ENCODE measurements around the gene JTB.

DNA sequence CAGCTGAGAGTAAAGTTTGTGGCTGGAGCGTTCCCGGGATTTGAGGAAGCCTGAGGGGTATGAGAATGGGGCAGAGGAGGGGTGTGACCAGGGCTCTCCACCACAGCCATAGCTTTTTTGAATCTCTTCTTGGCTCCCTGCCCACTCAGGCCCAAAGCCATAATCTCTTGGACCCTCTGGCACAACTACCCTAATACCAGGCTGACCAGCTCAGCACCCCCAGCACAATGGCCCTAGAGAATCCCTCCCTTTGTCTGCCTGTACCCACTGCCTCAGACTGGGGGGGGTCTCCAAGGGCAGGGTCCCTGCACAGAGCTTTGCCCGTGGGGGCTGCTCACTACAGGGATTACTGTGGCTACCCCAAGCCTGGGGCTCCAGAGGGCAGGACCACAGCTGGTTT lies 38.5 kb downstream of the JTB start:
- TF ChIP-seq, protein P1, sequence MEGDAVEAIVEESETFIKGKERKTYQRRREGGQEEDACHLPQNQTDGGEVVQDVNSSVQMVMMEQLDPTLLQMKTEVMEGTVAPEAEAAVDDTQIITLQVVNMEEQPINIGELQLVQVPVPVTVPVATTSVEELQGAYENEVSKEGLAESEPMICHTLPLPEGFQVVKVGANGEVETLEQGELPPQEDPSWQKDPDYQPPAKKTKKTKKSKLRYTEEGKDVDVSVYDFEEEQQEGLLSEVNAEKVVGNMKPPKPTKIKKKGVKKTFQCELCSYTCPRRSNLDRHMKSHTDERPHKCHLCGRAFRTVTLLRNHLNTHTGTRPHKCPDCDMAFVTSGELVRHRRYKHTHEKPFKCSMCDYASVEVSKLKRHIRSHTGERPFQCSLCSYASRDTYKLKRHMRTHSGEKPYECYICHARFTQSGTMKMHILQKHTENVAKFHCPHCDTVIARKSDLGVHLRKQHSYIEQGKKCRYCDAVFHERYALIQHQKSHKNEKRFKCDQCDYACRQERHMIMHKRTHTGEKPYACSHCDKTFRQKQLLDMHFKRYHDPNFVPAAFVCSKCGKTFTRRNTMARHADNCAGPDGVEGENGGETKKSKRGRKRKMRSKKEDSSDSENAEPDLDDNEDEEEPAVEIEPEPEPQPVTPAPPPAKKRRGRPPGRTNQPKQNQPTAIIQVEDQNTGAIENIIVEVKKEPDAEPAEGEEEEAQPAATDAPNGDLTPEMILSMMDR (IDR thresholded peaks at IDR 0.05), result no peak
- no peak for TF ChIP-seq POLR2A (IDR thresholded peaks at IDR 0.05)

Measured in lower leg skin (tissue), 3 donors.